ENCODE results near the gene PWP1.

PWP1 gene

GRCh38 chr12:107650977-107651376 lies 34.6 kb upstream of the PWP1 start:
- no peak for TF ChIP-seq CTCF (IDR thresholded peaks at IDR 0.05; ENCODE audit: borderline replicate concordance, insufficient read depth, low read depth, low read length)
- H3K4me3 ChIP-seq (ENCODE audit: low read depth, low read length): no peak overlapping the region

GRCh38 chr12:107651571-107652449 lies 33.8 kb upstream of the PWP1 start:
- TF ChIP-seq CTCF (IDR thresholded peaks at IDR 0.05; ENCODE audit: borderline replicate concordance, insufficient read depth, low read depth, low read length): no peak
- no peak overlapping the region for H3K4me3 ChIP-seq (ENCODE audit: low read depth, low read length)

GRCh38 chr12:107653519-107653918 lies 32.1 kb upstream of the PWP1 start:
- H3K4me3 ChIP-seq (ENCODE audit: low read depth, low read length): no peak overlapping the region
- TF ChIP-seq CTCF (IDR thresholded peaks at IDR 0.05; ENCODE audit: borderline replicate concordance, insufficient read depth, low read depth, low read length): no peak

- no peak for TF ChIP-seq CTCF (IDR thresholded peaks at IDR 0.05; ENCODE audit: borderline replicate concordance, insufficient read depth, low read depth, low read length)
- no peak overlapping the region for H3K4me3 ChIP-seq (ENCODE audit: low read depth, low read length)
Measured at GRCh38 chr12:107654873-107655272, 30.7 kb upstream of the PWP1 start.

- TF ChIP-seq CTCF (IDR thresholded peaks at IDR 0.05; ENCODE audit: borderline replicate concordance, insufficient read depth, low read depth, low read length): no peak
- no peak overlapping the region for H3K4me3 ChIP-seq (ENCODE audit: low read depth, low read length)
Measured at GRCh38 chr12:107655281-107656065, 30.1 kb upstream of the PWP1 start.

- H3K4me3 ChIP-seq (ENCODE audit: low read depth, low read length): no peak overlapping the region
- TF ChIP-seq CTCF (IDR thresholded peaks at IDR 0.05; ENCODE audit: borderline replicate concordance, insufficient read depth, low read depth, low read length): no peak
Measured at GRCh38 chr12:107656302-107656701, 29.3 kb upstream of the PWP1 start.

Measured in GM12875 (cell line).